GM19467 (cell line): Measurements from ENCODE around the gene HCFC2.
"Not testable (repeated sequence)": the region's sequence is repeated elsewhere in the genome, so short reads cannot be mapped to it uniquely, and the experiment has no call there.

Source experiments
- ATAC-seq: cut with Tn5 transposase; IDR thresholded peaks from one replicate; pipeline ENCODE4 v1.9.1; 2021; ENCODE audit warnings: mild to moderate bottlenecking, moderate library complexity; ENCODE audit not compliant: unreplicated experiment

Gene HCFC2

DNA sequence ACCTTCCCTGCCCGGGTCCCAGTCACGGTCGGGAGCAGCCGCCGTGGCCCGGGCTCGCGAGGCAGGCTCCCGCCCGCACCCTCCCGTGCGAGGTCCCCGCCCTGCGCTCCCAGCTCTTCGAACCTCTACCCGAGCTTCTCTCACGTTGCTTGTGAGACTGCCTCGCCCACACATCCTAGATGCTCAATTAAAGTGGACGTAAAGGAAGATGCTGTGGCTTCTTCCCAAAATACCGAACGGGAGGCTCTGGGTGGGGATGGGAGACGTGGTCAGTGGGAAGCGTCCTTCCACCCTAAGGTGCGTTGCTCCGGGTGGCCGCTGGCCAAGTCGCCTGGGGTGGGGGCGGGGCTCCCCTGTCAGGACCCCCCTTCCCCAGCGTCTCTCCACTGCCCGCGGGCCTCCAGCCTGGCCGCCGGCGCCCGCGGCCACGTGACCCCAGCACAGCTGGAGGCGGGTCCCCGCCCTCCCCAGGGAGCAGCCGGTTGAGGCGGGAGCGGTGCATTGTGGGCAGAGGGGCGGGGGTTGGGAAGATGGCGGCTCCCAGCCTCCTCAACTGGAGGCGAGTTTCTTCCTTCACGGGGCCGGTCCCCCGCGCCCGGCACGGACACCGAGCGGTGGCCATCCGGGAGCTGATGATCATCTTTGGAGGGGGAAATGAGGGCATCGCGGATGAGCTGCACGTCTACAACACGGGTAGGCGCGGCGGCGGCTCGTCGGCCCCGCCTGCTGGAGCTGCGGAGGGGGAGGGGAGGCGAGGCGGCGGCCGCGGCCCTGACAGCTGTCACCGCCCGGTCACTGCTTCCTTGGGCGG is at the start of gene HCFC2:
Gene HCFC2 (plus strand): TSS at position 501 of the 811 bp plus-strand sequence. CDS start 30 bp downstream, at position 531.
- peak; percentile 86 for ATAC-seq

GRCh38 chr12:104021862-104022261 is 42.5 kb upstream of the HCFC2 start:
- not testable (repeated sequence) for ATAC-seq

GRCh38 chr12:104022786-104023185 is 41.5 kb upstream of the HCFC2 start:
- no peak for ATAC-seq

- no peak for ATAC-seq
These were observed 40.6 kb upstream of the HCFC2 start for GRCh38 chr12:104023710-104024109.

DNA sequence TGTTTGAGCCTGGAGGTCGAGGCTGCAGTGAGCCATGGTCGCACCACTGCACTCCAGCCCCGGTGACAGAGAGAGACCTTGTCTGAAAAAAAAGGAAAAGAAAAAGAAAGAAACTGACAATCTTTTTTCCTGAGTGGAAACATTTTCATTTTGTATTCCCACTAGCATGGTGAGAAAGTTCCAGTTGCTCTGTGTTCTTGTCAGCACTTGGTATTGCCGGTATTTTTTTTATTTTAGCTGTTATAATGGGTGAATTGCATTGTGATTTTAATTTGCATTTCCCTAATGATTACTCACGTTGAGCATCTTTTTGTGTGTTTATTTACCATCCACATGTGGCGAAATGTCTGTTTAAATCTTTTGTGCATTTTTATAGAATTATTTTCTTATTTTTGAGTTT is 40.0 kb upstream of the HCFC2 start:
- no peak for ATAC-seq

- no peak for ATAC-seq
These were observed 38.6 kb upstream of the HCFC2 start for GRCh38 chr12:104025771-104026170.

GRCh38 chr12:104026841-104027599 is 37.3 kb upstream of the HCFC2 start:
- ATAC-seq = no peak

GRCh38 chr12:104030596-104030995 is 33.7 kb upstream of the HCFC2 start:
- not testable (repeated sequence) for ATAC-seq

- not testable (repeated sequence) for ATAC-seq
These were observed 28.2 kb upstream of the HCFC2 start for GRCh38 chr12:104036143-104036542.

GRCh38 chr12:104039769-104040168 is 24.6 kb upstream of the HCFC2 start:
- not testable (repeated sequence) for ATAC-seq

DNA sequence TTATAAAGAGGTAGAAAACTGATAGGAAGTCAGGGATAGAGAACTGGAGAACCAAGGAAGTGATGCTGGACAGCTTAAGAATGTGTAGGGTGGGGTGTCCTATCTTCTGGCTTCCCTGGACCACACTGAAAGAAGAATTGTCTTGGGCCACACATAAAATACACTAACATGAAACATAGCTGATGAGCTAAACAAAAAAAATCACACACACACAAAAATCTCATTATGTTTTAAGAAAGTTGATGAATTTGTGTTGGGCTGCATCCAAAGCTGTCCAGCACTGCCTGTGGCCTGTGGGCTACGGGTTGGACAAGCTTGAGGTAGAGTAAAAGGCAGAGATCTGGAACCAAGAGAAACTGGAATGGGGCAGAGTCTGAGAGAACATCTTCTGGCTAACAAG is 21.8 kb upstream of the HCFC2 start:
- ATAC-seq = no peak

- ATAC-seq = no peak
These were observed 20.2 kb upstream of the HCFC2 start for GRCh38 chr12:104044158-104044557.

GRCh38 chr12:104046306-104046705 is 18.0 kb upstream of the HCFC2 start:
- no peak for ATAC-seq

GRCh38 chr12:104048162-104048561 is 16.2 kb upstream of the HCFC2 start:
- ATAC-seq = no peak

DNA sequence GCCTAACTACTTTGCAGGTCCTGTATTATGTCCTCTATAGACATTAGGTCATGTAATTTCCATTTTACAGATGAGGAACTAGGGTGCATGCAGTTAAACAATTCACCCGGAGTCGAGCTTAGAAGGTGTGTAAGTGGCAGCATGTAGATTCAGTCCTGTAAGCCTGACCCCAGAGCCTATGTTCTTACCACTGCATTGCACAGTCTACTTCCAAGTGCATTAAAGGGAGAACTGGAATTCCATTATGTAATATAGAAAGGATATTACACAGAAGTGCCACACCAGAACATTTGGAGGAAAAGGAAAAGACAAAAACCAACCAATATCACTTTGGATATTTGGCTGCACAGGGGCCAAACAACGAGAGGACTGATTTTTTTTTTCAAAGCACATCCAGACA is 15.5 kb upstream of the HCFC2 start:
- no peak for ATAC-seq

GRCh38 chr12:104049278-104049902 is 14.9 kb upstream of the HCFC2 start:
- no peak for ATAC-seq

GRCh38 chr12:104049903-104050356 is 14.4 kb upstream of the HCFC2 start, which contains the start of gene GLT8D2:
Gene GLT8D2, minus strand, starts transcription at chr12:104050187. Its CDS starts 30,539 bp downstream, at chr12:104019648.
- ATAC-seq = no peak

DNA sequence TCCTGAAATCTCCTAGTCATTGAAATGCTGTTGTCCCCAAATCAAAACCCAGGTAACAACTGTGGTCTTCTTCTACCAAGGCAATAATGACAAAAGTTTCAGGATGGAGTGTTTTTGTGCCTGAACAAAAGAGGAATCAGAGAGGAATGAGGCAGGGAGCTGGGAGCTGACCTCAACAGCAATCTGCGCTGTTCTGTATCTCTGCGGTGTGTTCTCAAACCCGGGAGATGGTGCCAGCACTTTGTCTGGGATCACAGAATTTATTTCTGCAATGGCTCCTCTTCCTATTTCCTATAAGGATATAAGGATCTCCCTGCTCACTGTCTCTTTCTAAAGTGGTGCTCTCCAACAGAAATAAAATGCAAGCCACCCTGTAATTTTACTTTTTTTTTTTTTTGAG is 13.9 kb upstream of the HCFC2 start:
- no peak for ATAC-seq

DNA sequence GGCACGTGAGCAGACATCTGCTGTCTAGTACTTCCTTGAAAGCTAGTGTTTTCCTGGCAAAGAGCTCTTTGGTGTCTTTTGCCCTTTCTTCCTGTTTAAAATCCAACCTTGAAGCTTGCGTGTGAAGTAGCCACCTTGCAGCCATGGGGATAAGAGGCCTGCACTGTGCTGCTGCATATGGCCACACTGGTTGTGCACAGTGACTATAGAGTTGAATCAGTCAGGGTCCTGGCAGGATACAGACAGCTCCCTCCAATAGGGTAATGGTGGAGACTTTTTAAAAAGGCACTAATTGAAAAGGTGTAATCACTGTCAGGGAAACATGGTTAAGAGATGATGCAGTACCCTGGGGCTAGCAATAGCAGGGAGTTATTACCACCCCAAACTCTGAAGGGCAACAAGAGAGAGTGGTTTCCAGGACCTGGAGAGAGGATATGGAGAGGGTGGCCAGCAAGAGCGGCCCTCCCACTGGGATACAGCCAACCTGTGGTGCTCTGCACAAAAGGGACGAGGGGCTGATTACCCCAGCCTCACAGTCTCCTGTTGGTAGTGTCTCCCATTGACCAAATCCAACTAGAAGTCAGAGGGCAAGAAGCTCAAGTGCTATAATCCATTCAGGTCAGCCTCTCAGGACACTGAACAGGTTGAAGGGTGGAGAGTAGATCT is 9.5 kb upstream of the HCFC2 start:
- no peak for ATAC-seq

DNA sequence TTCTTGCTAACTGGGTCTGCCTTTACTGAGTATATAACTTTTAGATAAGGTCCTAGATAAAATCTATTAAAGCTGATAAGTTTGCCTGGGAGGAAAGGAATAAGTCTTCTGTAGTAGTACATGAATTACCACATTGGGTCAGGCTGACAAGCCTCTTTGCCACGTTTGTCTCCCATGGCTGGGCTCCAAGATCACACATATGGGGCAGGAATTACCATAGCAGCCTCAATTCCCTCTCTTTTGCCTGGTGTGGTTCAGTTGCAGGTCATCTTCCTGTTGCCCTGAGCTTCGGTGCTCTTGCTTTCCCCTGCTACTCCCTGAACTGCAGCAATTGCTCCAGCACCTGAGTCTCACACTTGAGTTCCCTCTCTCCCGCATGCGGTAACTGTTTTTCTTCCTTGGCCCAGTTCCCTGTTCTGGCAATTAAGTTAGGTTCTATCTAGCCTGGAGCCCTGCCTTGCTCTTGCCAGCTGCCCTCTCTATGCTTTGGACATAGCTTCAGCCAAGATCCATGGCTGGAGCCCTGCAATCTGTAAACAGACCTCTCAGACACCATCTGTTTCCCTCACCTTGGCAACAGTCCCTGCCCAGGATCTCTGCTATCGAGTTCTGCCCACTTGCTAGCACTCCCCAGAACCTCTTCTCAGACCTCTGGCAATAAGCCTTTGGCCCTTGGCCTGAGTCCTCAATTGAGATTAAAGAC is 8.5 kb upstream of the HCFC2 start:
- no peak for ATAC-seq
